HCT116 (cell line): Measurements from ENCODE around the gene TXNDC17. TPM values are rescaled to one million over a fixed set of nuclear protein-coding genes. Genes with fewer than 3 reads are reported as not detected.

Source experiments
- ATAC-seq: fragments of 200-7000 bp; cut with Tn5 transposase; 2 replicates; pipeline ENCODE4 v1.9.1; 2020; ENCODE audit warnings: mild to moderate bottlenecking, moderate library complexity
- BruUV-seq: library from RNA; stranded (reverse); fragments of 400-500 nt; replicated peaks from 2 replicates; lab custom pipeline; 2021; lab: Mats Ljungman, UMichigan
- CTCF ChIA-PET: fragments of 300-600 bp; sonication (Branson Sonifier 250); formaldehyde crosslinking; loops from one replicate; lab custom pipeline; 2021; ENCODE audit warnings: antibody characterized with exemption; lab: Charles Lee
- POLR2A ChIA-PET: fragments of 300-600, 350-600 bp; sonication (Branson Sonifier 250); formaldehyde crosslinking; loops from one replicate; lab custom pipeline; 2021; ENCODE audit warnings: antibody characterized with exemption; lab: Charles Lee
- RAD21 ChIA-PET, 2 experiments: fragments of 300-600 bp; sonication (Branson Sonifier 250); formaldehyde crosslinking; loops; one replicate each; lab custom pipeline; 2023; ENCODE audit warnings: low total read pairs in 2 of 2; ENCODE audit not compliant: uncharacterized antibody in 2 of 2, unreplicated experiment in 2 of 2, low non-redundant PET in 1 of 2; lab: Charles Lee
- DNase-seq: peaks from one replicate; pipeline ENCODE4 v3.0.0-alpha.2; 2010; ENCODE audit warnings: low read depth, low spot score
- H2AFZ ChIP-seq: fragments of 200-600 bp; shearing (Covaris generic), sonication (generic); 2 replicates; pipeline ENCODE4 v1.6.1; 2017; ENCODE audit warnings: low read depth, mixed run types, mixed read lengths, antibody characterized with exemption, low read length; ENCODE audit not compliant: poor library complexity, severe bottlenecking
- H3K27ac ChIP-seq: 2 replicates; pipeline ENCODE4 v1.5.1; 2012; ENCODE audit warnings: low read depth, low read length
- H3K27me3 ChIP-seq: fragments of 200-600 bp; sonication (generic); 2 replicates; pipeline ENCODE4 v1.6.1; 2016; ENCODE audit warnings: mixed run types, low read length, mixed read lengths; ENCODE audit not compliant: insufficient read depth
- H3K36me3 ChIP-seq, 2 experiments: fragments of 200-500 bp in 1 of 2; fragments of 200-600 bp in 1 of 2; sonication (Bioruptor generic) in 1 of 2; sonication (generic) in 1 of 2; 2 replicates each; pipeline versions ENCODE4 v1.5.1 to v1.6.1; 2014 to 2016; ENCODE audit warnings: low read length in 2 of 2, inconsistent platforms in 1 of 2, mixed read lengths in 1 of 2, mixed run types in 1 of 2; ENCODE audit not compliant: insufficient read depth in 2 of 2, control insufficient read depth in 1 of 2
- H3K4me1 ChIP-seq, 2 experiments: fragments of 200-600 bp in 1 of 2; sonication (generic) in 1 of 2; 2 replicates each; pipeline versions ENCODE4 v1.5.1 to v1.6.1; 2012 to 2017; ENCODE audit warnings: low read length in 2 of 2, inconsistent platforms in 1 of 2, mild to moderate bottlenecking in 1 of 2, mixed read lengths in 1 of 2, mixed run types in 1 of 2, moderate library complexity in 1 of 2; ENCODE audit not compliant: insufficient read depth in 2 of 2, control insufficient read depth in 1 of 2
- H3K4me2 ChIP-seq: fragments of 200-600 bp; sonication (generic); 2 replicates; pipeline ENCODE4 v1.6.1; 2017; ENCODE audit warnings: mixed run types, low read length, mixed read lengths
- H3K4me3 ChIP-seq, 2 experiments: fragments of 200-600 bp in 1 of 2; sonication (generic) in 1 of 2; replicated peaks in 1 of 2; 2 replicates each; pipeline ENCODE4 v1.5.1; 2011 to 2016; ENCODE audit warnings: low read length in 2 of 2, control low read depth in 1 of 2, low read depth in 1 of 2, mild to moderate bottlenecking in 1 of 2, mixed read lengths in 1 of 2, mixed run types in 1 of 2
- H3K79me2 ChIP-seq: fragments of 200-600 bp; sonication (generic); 2 replicates; pipeline ENCODE4 v1.6.1; 2017; ENCODE audit warnings: mild to moderate bottlenecking, mixed run types, low read length, moderate library complexity, mixed read lengths; ENCODE audit not compliant: insufficient read depth
- H3K9ac ChIP-seq: fragments of 200-600 bp; sonication (generic); 2 replicates; pipeline ENCODE4 v1.6.1; 2016; ENCODE audit warnings: low read length, mixed read lengths
- H3K9me2 ChIP-seq: fragments of 200-600 bp; sonication (generic), shearing (Covaris generic); 2 replicates; pipeline ENCODE4 v1.6.1; 2017; ENCODE audit warnings: mixed run types, mild to moderate bottlenecking, moderate library complexity; ENCODE audit not compliant: insufficient read depth
- H3K9me3 ChIP-seq, 2 experiments: fragments of 200-500 bp in 1 of 2; fragments of 200-600 bp in 1 of 2; sonication (Bioruptor generic) in 1 of 2; sonication (generic) in 1 of 2; 2 replicates each; pipeline ENCODE4 v1.6.1; 2014 to 2017; ENCODE audit warnings: low read length in 2 of 2, mixed read lengths in 2 of 2, inconsistent platforms in 1 of 2, low read depth in 1 of 2, mild to moderate bottlenecking in 1 of 2, mixed run types in 1 of 2, moderate library complexity in 1 of 2; ENCODE audit not compliant: control insufficient read depth in 1 of 2, insufficient read depth in 1 of 2
- H4K20me1 ChIP-seq: fragments of 200-600 bp; sonication (generic), shearing (Covaris generic); 2 replicates; pipeline ENCODE4 v1.6.1; 2017; ENCODE audit warnings: mixed run types, mild to moderate bottlenecking, moderate library complexity; ENCODE audit not compliant: insufficient read depth
- ATF3 ChIP-seq: IDR thresholded peaks from 2 replicates; pipeline ENCODE4 v1.6.1; 2012
- CBX3 ChIP-seq: IDR thresholded peaks from 2 replicates; pipeline ENCODE4 v1.6.1; 2012; ENCODE audit warnings: low read depth
- CTCF ChIP-seq, 3 experiments: fragments of 200-600 bp in 1 of 3; sonication (generic) in 1 of 3; IDR thresholded peaks in 2 of 3; conservative IDR thresholded peaks in 1 of 3; 2 replicates each; pipeline ENCODE4 v1.5.1; 2012 to 2017; ENCODE audit warnings: low read depth in 2 of 3, low read length in 2 of 3, antibody characterized with exemption in 1 of 3, borderline replicate concordance in 1 of 3, control low read depth in 1 of 3, mild to moderate bottlenecking in 1 of 3, mixed read lengths in 1 of 3, mixed run types in 1 of 3, moderate library complexity in 1 of 3; ENCODE audit not compliant: insufficient read depth in 1 of 3
- ELF1 ChIP-seq: IDR thresholded peaks from 2 replicates; pipeline ENCODE4 v1.6.1; 2012; ENCODE audit warnings: low read depth, borderline replicate concordance
- EZH2 ChIP-seq: fragments of 200-600 bp; sonication (generic); IDR thresholded peaks from 2 replicates; pipeline ENCODE4 v1.6.1; 2017; ENCODE audit warnings: antibody characterized with exemption, mixed run types
- FOSL1 ChIP-seq: IDR thresholded peaks from 2 replicates; pipeline ENCODE4 v1.6.1; 2012; ENCODE audit warnings: low read depth
- JUND ChIP-seq: IDR thresholded peaks from 2 replicates; pipeline ENCODE4 v1.6.1; 2012
- POLR2A ChIP-seq: IDR thresholded peaks from 2 replicates; pipeline ENCODE4 v1.7.0; 2011; ENCODE audit warnings: borderline replicate concordance; ENCODE audit not compliant: insufficient read depth, insufficient read length; ENCODE audit errors: extremely low read depth
- POLR2AphosphoS5 ChIP-seq: IDR thresholded peaks from 2 replicates; pipeline ENCODE4 v1.6.1; 2011; ENCODE audit warnings: mild to moderate bottlenecking, low read depth, low read length, moderate library complexity
- REST ChIP-seq: IDR thresholded peaks from 2 replicates; pipeline ENCODE4 v1.6.1; 2012; ENCODE audit warnings: low read depth
- SP1 ChIP-seq: IDR thresholded peaks from 2 replicates; pipeline ENCODE4 v1.6.1; 2012; ENCODE audit warnings: low read depth
- SRF ChIP-seq: IDR thresholded peaks from 2 replicates; pipeline ENCODE4 v1.6.1; 2012; ENCODE audit warnings: low read depth
- YY1 ChIP-seq: IDR thresholded peaks from 2 replicates; pipeline ENCODE4 v1.6.1; 2011; ENCODE audit warnings: low read length, low read depth, moderate library complexity, mild to moderate bottlenecking; ENCODE audit not compliant: insufficient replicate concordance; ENCODE audit errors: extremely low read depth
- ZBTB33 ChIP-seq: IDR thresholded peaks from 2 replicates; pipeline ENCODE4 v1.6.1; 2011; ENCODE audit warnings: mild to moderate bottlenecking, low read length, moderate library complexity; ENCODE audit not compliant: insufficient replicate concordance; ENCODE audit errors: extremely low read depth
- ZFX ChIP-seq: fragments of 450-650 bp; IDR thresholded peaks from 2 replicates; pipeline ENCODE4 v1.6.1; 2017
- intact Hi-C: fragments of 100-400 bp; cut with micrococcal nuclease; formaldehyde crosslinking; loops from 2 replicates; pipeline ENCODE4 v1.10.0; 2022
- total RNA-seq: library from RNA; stranded (reverse); gene quantifications from one replicate; pipeline ENCODE4 v1.2.1, GENCODE V29; 2021; ENCODE audit not compliant: unreplicated experiment
- TF ChIP-seq, protein P1 (sequence below): IDR thresholded peaks from 2 replicates; pipeline ENCODE4 v1.6.1; 2012

TXNDC17 gene
- total RNA-seq, 1 experiment from 2014 or later = 121 TPM

DNA sequence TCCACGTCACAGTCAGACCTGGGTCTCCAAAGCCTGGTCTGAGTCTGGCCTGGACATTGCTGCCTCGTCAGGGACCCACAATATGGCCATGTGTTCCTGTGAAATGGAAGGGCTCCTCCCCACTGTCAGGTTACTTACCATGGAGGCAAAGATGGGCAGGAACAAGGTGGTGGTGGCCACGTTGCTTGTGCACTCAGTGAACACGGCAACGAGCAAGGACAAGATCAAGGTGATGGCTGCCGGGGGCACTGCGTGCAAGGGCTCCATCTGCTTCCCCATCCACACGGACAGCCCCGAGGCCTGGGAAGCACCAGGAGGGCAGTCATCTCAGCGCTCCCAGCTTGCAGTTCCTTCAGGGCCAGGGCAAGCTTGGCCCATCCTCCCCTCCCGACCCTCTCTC, 49.8 kb downstream of the TXNDC17 start:
- ATAC-seq (no peak), DNase-seq (no peak)
- TF ChIP-seq SRF (no peak), ZFX (no peak), ELF1 (no peak), POLR2AphosphoS5 (no peak), ZBTB33 (no peak), YY1 (no peak), JUND (no peak), POLR2A (no peak), FOSL1 (no peak), EZH2 (no peak), ATF3 (no peak), CTCF (IDR thresholded peaks at IDR 0.05 in 2 of 3, conservative IDR thresholded peaks at IDR 0.05 in 1 of 3; ENCODE audit: borderline replicate concordance in 1 of 3, insufficient read depth in 1 of 3, low read depth in 2 of 3, low read length in 2 of 3) (no peak), CBX3 (no peak), SP1 (no peak), REST (no peak)
- TF ChIP-seq, protein P1, sequence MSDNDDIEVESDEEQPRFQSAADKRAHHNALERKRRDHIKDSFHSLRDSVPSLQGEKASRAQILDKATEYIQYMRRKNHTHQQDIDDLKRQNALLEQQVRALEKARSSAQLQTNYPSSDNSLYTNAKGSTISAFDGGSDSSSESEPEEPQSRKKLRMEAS = no peak
- Histone ChIP-seq H3K9me3 (no peaks in the 10 kb centered on the region), H3K27ac (no peak overlapping the region), H4K20me1 (no peaks in the 10 kb centered on the region), H3K9ac (no peak overlapping the region), H3K4me2 (no peak overlapping the region), H3K4me3 (no peak overlapping the region), H2AFZ (no peak overlapping the region), H3K36me3 (no peaks in the 10 kb centered on the region), H3K9me2 (no peaks in the 10 kb centered on the region), H3K27me3 (peaks cover 14% of the 10 kb centered on the region; the same call in 1 of the 2 replicates), H3K79me2 (no peaks in the 10 kb centered on the region), H3K4me1 (no peaks in the 10 kb centered on the region)
- BruUV-seq = no TSS peak
- ChIA-PET RAD21 (no interaction called here), CTCF (interaction anchor here (1.2 to 1.4 kb wide), 2 partner anchors 11 to 314 kb away, joined by 3 read pairs; no protein-coding TSS in a partner anchor), POLR2A (no interaction called here)
- intact Hi-C loops = no loop called here
